ENCODE data around the gene MFRP. TPM values are rescaled to one million over a fixed set of nuclear protein-coding genes. Genes with fewer than 3 reads are reported as not detected.

MFRP gene
- not detected in 2 replicates for total RNA-seq

GRCh38 chr11:119346605-119347004 lies at the start of gene MFRP:
Gene MFRP, minus strand, starts transcription at chr11:119346705. Its CDS starts 192 bp downstream, at chr11:119346513.

GRCh38 chr11:119381181-119381988 lies 34.9 kb upstream of the MFRP start, which contains the start of gene USP2:
Gene USP2, minus strand, starts transcription at chr11:119381690. Its CDS starts 8,210 bp downstream, at chr11:119373480.

GRCh38 chr11:119340335-119341221 lies 5.9 kb downstream of the MFRP start, which contains the start of gene C1QTNF5:
Gene C1QTNF5, minus strand, starts transcription at chr11:119340883. Its CDS starts 486 bp downstream, at chr11:119340397.

GRCh38 chr11:119334174-119334930 lies 12.2 kb downstream of the MFRP start, which contains the start of gene RNF26:
Gene RNF26, plus strand, starts transcription at chr11:119334527. Its CDS starts 596 bp downstream, at chr11:119335123.

GRCh38 chr11:119316729-119317591 lies 29.5 kb downstream of the MFRP start, which contains the start of gene MCAM:
Gene MCAM, minus strand, starts transcription at chr11:119317130. Its CDS starts 29 bp downstream, at chr11:119317101.

Other genes starting within 250 kb of the MFRP start
- gene DPAGT1, start 244.9 kb downstream of the MFRP start, total RNA-seq = 21.2 and 27.1 TPM in 2 replicates
- 2.5 and 3.1 TPM in 2 replicates for gene C2CD2L, start 239.4 kb downstream of the MFRP start, total RNA-seq
- gene HINFP, start 225.1 kb downstream of the MFRP start, total RNA-seq = 13.0 and 21.9 TPM in 2 replicates
- gene ABCG4, start 197.7 kb downstream of the MFRP start, total RNA-seq = under 0.01 and 0.07 TPM in 2 replicates
- 25.6 and 28.9 TPM in 2 replicates for gene NLRX1, start 178.0 kb downstream of the MFRP start, total RNA-seq
- gene NHERF4, start 161.2 kb downstream of the MFRP start, total RNA-seq = 0.07 TPM in 1 of 2 replicates, not detected in the other
- 9.9 and 14.6 TPM in 2 replicates for gene CBL, start 140.4 kb downstream of the MFRP start, total RNA-seq
- gene MCAM, start 29.6 kb downstream of the MFRP start, total RNA-seq = 21.2 and 67.8 TPM in 2 replicates
- gene RNF26, start 12.2 kb downstream of the MFRP start, total RNA-seq = 3.4 and 11.7 TPM in 2 replicates
- 0.34 and 0.36 TPM in 2 replicates for gene C1QTNF5, start 5.8 kb downstream of the MFRP start, total RNA-seq
- 1.4 and 2.4 TPM in 2 replicates for gene USP2, start 35.0 kb upstream of the MFRP start, total RNA-seq
- under 0.01 TPM in 1 of 2 replicates, not detected in the other for gene THY1, start 76.5 kb upstream of the MFRP start, total RNA-seq

All from nasal cavity respiratory epithelium epithelial cell of viscerocranial mucosa (primary cell).